MM.1S (cell line): ENCODE data around the gene PPP3R1.

Experiments
- DNase-seq: peaks from one replicate; pipeline ENCODE4 v3.0.0-alpha.2; 2015
- H2AFZ ChIP-seq: fragments of 300-600 bp; sonication (generic); 2 replicates; pipeline ENCODE4 v1.6.0; 2016; ENCODE audit warnings: antibody characterized with exemption, low read length
- H3F3A ChIP-seq: fragments of 300-600 bp; sonication (generic); 2 replicates; pipeline ENCODE4 v1.6.1; 2016; ENCODE audit warnings: mild to moderate bottlenecking, antibody characterized with exemption, low read length, moderate library complexity, mixed read lengths; ENCODE audit not compliant: insufficient read depth
- H3K27ac ChIP-seq: fragments of 300-600 bp; sonication (generic); 2 replicates; pipeline ENCODE4 v1.5.1; 2016; ENCODE audit warnings: mild to moderate bottlenecking, low read length
- H3K27me3 ChIP-seq: fragments of 300-600 bp; sonication (generic); replicated peaks from 2 replicates; pipeline ENCODE4 v1.6.0; 2016; ENCODE audit warnings: low read length; ENCODE audit not compliant: insufficient read depth
- H3K36me3 ChIP-seq: fragments of 300-600 bp; sonication (generic); replicated peaks from 2 replicates; pipeline ENCODE4 v1.6.1; 2016; ENCODE audit warnings: mild to moderate bottlenecking, low read length, mixed read lengths; ENCODE audit not compliant: insufficient read depth
- H3K4me1 ChIP-seq: fragments of 300-600 bp; sonication (generic); 2 replicates; pipeline ENCODE4 v1.6.1; 2016; ENCODE audit warnings: low read length, mixed read lengths
- H3K4me2 ChIP-seq: fragments of 300-600 bp; sonication (generic); 2 replicates; pipeline ENCODE4 v1.6.0; 2016; ENCODE audit warnings: low read depth, low read length
- H3K4me3 ChIP-seq: fragments of 300-600 bp; sonication (generic); 2 replicates; pipeline ENCODE4 v1.5.1; 2016; ENCODE audit warnings: low read length, mixed read lengths
- H3K79me2 ChIP-seq: fragments of 300-600 bp; sonication (generic); 2 replicates; pipeline ENCODE4 v1.6.1; 2016; ENCODE audit warnings: mixed run types, low read length, mixed read lengths
- H3K9ac ChIP-seq: fragments of 300-600 bp; sonication (generic); 2 replicates; pipeline ENCODE4 v1.6.1; 2016; ENCODE audit warnings: low read length, mixed read lengths
- H3K9me2 ChIP-seq: fragments of 300-600 bp; sonication (generic); replicated peaks from 2 replicates; pipeline ENCODE4 v1.6.1; 2016; ENCODE audit warnings: mild to moderate bottlenecking, low read length, mixed read lengths; ENCODE audit not compliant: insufficient read depth
- H3K9me3 ChIP-seq: fragments of 300-600 bp; sonication (generic); replicated peaks from 2 replicates; pipeline ENCODE4 v1.6.1; 2016; ENCODE audit warnings: mild to moderate bottlenecking, low read length, mixed read lengths; ENCODE audit not compliant: insufficient read depth
- H4K20me1 ChIP-seq: fragments of 300-600 bp; sonication (generic); 2 replicates; pipeline ENCODE4 v1.6.1; 2016; ENCODE audit warnings: mild to moderate bottlenecking, low read length, moderate library complexity, mixed read lengths; ENCODE audit not compliant: insufficient read depth
- CTCF ChIP-seq: fragments of 300-600 bp; sonication (generic); IDR thresholded peaks from 2 replicates; pipeline ENCODE4 v1.5.1; 2016; ENCODE audit warnings: antibody characterized with exemption, low read length, mixed read lengths
- EZH2 ChIP-seq: fragments of 300-600 bp; sonication (generic); optimal IDR thresholded peaks from 2 replicates; pipeline ENCODE3; 2017; ENCODE audit warnings: low read depth, mild to moderate bottlenecking, antibody characterized with exemption, low read length, mixed read lengths
- EZH2phosphoT487 ChIP-seq: fragments of 300-600 bp; sonication (generic); IDR thresholded peaks from 2 replicates; pipeline ENCODE4 v1.6.1; 2018; ENCODE audit warnings: antibody characterized with exemption, low read length

PPP3R1 gene

GRCh38 chr2:68171146-68171545, 81.2 kb downstream of the PPP3R1 start:
- peaks cover 10% of the 10 kb centered on the region; the same call in 1 of the 2 replicates for H3K79me2 ChIP-seq
- DNase-seq, result no peak
- TF ChIP-seq EZH2 (no peak), CTCF (no peak), EZH2phosphoT487 (no peak)
- H4K20me1 ChIP-seq, result no peaks in the 10 kb centered on the region
- no peaks in the 10 kb centered on the region for H3K27me3 ChIP-seq
- H3F3A ChIP-seq, result no peaks in the 10 kb centered on the region
- H3K9ac ChIP-seq, result no peak overlapping the region
- H3K4me3 ChIP-seq, result no peak overlapping the region
- no peak overlapping the region for H2AFZ ChIP-seq
- H3K9me3 ChIP-seq, result no peaks in the 10 kb centered on the region
- no peak overlapping the region for H3K27ac ChIP-seq
- no peaks in the 10 kb centered on the region for H3K36me3 ChIP-seq
- H3K4me2 ChIP-seq, result no peak overlapping the region
- no peaks in the 10 kb centered on the region for H3K4me1 ChIP-seq
- no peaks in the 10 kb centered on the region for H3K9me2 ChIP-seq

- Histone ChIP-seq H2AFZ (no peak overlapping the region), H3K27me3 (no peaks in the 10 kb centered on the region), H3K4me1 (no peaks in the 10 kb centered on the region), H3K36me3 (no peaks in the 10 kb centered on the region), H3K79me2 (peaks cover 10% of the 10 kb centered on the region; the same call in 1 of the 2 replicates), H3K4me3 (no peak overlapping the region), H3F3A (no peaks in the 10 kb centered on the region), H3K9me3 (no peaks in the 10 kb centered on the region), H3K4me2 (no peak overlapping the region), H3K9me2 (no peaks in the 10 kb centered on the region), H3K9ac (no peak overlapping the region), H4K20me1 (no peaks in the 10 kb centered on the region), H3K27ac (no peak overlapping the region)
- DNase-seq, result no peak
- TF ChIP-seq EZH2phosphoT487 (no peak), CTCF (peak; percentile 5; the same call in 1 of the 2 replicates)
Measured at GRCh38 chr2:68169308-68169707, 83.0 kb downstream of the PPP3R1 start.

- H3F3A ChIP-seq, result no peaks in the 10 kb centered on the region
- no peak overlapping the region for H2AFZ ChIP-seq
- no peaks in the 10 kb centered on the region; the same call in 1 of the 2 replicates for H3K36me3 ChIP-seq
- H3K4me2 ChIP-seq, result no peak overlapping the region
- H3K27ac ChIP-seq, result no peak overlapping the region
- DNase-seq, result no peak
- no peak overlapping the region for H3K4me3 ChIP-seq
- no peaks in the 10 kb centered on the region for H3K9me2 ChIP-seq
- H4K20me1 ChIP-seq, result no peaks in the 10 kb centered on the region
- H3K9ac ChIP-seq, result no peak overlapping the region
- H3K79me2 ChIP-seq, result peaks cover 15% of the 10 kb centered on the region; the same call in 1 of the 2 replicates
- TF ChIP-seq EZH2 (no peak), EZH2phosphoT487 (no peak), CTCF (no peak)
- no peaks in the 10 kb centered on the region for H3K9me3 ChIP-seq
- H3K4me1 ChIP-seq, result no peaks in the 10 kb centered on the region
- no peaks in the 10 kb centered on the region for H3K27me3 ChIP-seq
Measured at GRCh38 chr2:68167186-68167585, 85.1 kb downstream of the PPP3R1 start.
